Endothelial cell of umbilical vein (primary cell): ENCODE results near the gene AADACL4. TPM values are rescaled to one million over a fixed set of nuclear protein-coding genes. Genes with fewer than 3 reads are reported as not detected.

Experiments
- BruUV-seq: library from RNA; stranded (reverse); fragments of 400-500 nt; replicated peaks from 2 replicates; lab custom pipeline; 2021; lab: Mats Ljungman, UMichigan
- CTCF ChIA-PET: fragments of 300-600, 350-600 bp; sonication (Branson Sonifier 250); formaldehyde crosslinking; loops from one replicate; lab custom pipeline; 2021; ENCODE audit warnings: antibody characterized with exemption, inconsistent platforms; lab: Charles Lee
- POLR2A ChIA-PET: fragments of 300-600, 350-600 bp; sonication (Branson Sonifier 250); formaldehyde crosslinking; loops from one replicate; lab custom pipeline; 2021; ENCODE audit warnings: antibody characterized with exemption, inconsistent platforms; lab: Charles Lee
- DNase-seq: peaks from one replicate; pipeline ENCODE4 v3.0.0-alpha.2; 2011; ENCODE audit warnings: low read depth, low spot score
- FAIRE-seq: peaks from 2 replicates; lab custom pipeline; 2011; peaks lifted over from hg19 to GRCh38; lab: Jason Lieb, UNC
- H2AFZ ChIP-seq: 2 replicates; pipeline ENCODE4 v1.6.0; 2012; ENCODE audit warnings: low read depth, low read length, control low read depth, inconsistent platforms
- H3K27ac ChIP-seq: 2 replicates; pipeline ENCODE4 v1.5.1; 2011; ENCODE audit warnings: low read depth, mild to moderate bottlenecking, control low read depth, low read length, moderate library complexity; ENCODE audit not compliant: insufficient read depth
- H3K27me3 ChIP-seq, 2 experiments: 2 replicates each; pipeline versions ENCODE4 v1.6.0 to v1.6.1; 2011; ENCODE audit warnings: low read length in 2 of 2, mixed read lengths in 1 of 2; ENCODE audit not compliant: control insufficient read depth in 2 of 2, insufficient read depth in 2 of 2
- H3K36me3 ChIP-seq, 2 experiments: 2 replicates in 1 of 2; 3 replicates in 1 of 2; pipeline ENCODE4 v1.5.1; 2011; ENCODE audit warnings: low read length in 2 of 2, mild to moderate bottlenecking in 1 of 2, moderate library complexity in 1 of 2; ENCODE audit not compliant: control insufficient read depth in 2 of 2, insufficient read depth in 2 of 2; ENCODE audit errors: extremely low read depth in 1 of 2
- H3K4me1 ChIP-seq: 3 replicates; pipeline ENCODE4 v1.5.1; 2011; ENCODE audit warnings: mild to moderate bottlenecking, low read length; ENCODE audit not compliant: control insufficient read depth, insufficient read depth; ENCODE audit errors: extremely low read depth
- H3K4me2 ChIP-seq: 2 replicates; pipeline ENCODE4 v1.6.1; 2011; ENCODE audit warnings: low read length, control low read depth, mixed read lengths; ENCODE audit not compliant: insufficient read depth
- H3K4me3 ChIP-seq, 3 experiments: fragments of 200-600 bp in 1 of 3; sonication (generic), shearing (Covaris generic) in 1 of 3; replicated peaks in 1 of 3; 2 replicates each; pipeline ENCODE4 v1.5.1; 2011 to 2016; ENCODE audit warnings: control low read depth in 3 of 3, low read length in 3 of 3, mild to moderate bottlenecking in 2 of 3, inconsistent platforms in 1 of 3, low read depth in 1 of 3, moderate library complexity in 1 of 3; ENCODE audit not compliant: insufficient read depth in 1 of 3
- H3K79me2 ChIP-seq: 2 replicates; pipeline ENCODE4 v1.6.0; 2012; ENCODE audit warnings: low read length, inconsistent platforms; ENCODE audit not compliant: control insufficient read depth, insufficient read depth
- H3K9ac ChIP-seq: replicated peaks from 2 replicates; pipeline ENCODE3; 2011; ENCODE audit warnings: low read length, control low read depth; ENCODE audit not compliant: insufficient read depth; ENCODE audit errors: extremely low read depth
- H3K9me1 ChIP-seq: replicated peaks from 3 replicates; pipeline ENCODE4 v1.6.0; 2011; ENCODE audit warnings: mild to moderate bottlenecking, low read length; ENCODE audit not compliant: control insufficient read depth, insufficient read depth; ENCODE audit errors: extremely low read depth
- H3K9me3 ChIP-seq: replicated peaks from 2 replicates; pipeline ENCODE4 v1.5.1; 2012; ENCODE audit warnings: low read length, inconsistent platforms; ENCODE audit not compliant: control insufficient read depth, insufficient read depth
- H4K20me1 ChIP-seq: replicated peaks from 2 replicates; pipeline ENCODE3; 2011; ENCODE audit warnings: mild to moderate bottlenecking, low read length; ENCODE audit not compliant: control insufficient read depth, insufficient read depth; ENCODE audit errors: extremely low read depth
- EZH2 ChIP-seq: IDR thresholded peaks from 2 replicates; pipeline ENCODE4 v1.6.1; 2012; ENCODE audit warnings: borderline replicate concordance, low read depth, mild to moderate bottlenecking, moderate library complexity, low read length, inconsistent platforms; ENCODE audit not compliant: severe bottlenecking
- FOS ChIP-seq: IDR thresholded peaks from 2 replicates; pipeline ENCODE4 v1.6.1; 2011; ENCODE audit warnings: mild to moderate bottlenecking, low read length, moderate library complexity, borderline replicate concordance; ENCODE audit not compliant: insufficient read depth
- GATA2 ChIP-seq: IDR thresholded peaks from 2 replicates; pipeline ENCODE4 v1.7.0; 2011; ENCODE audit warnings: low read depth, mild to moderate bottlenecking, moderate library complexity, mixed read lengths, low read length; ENCODE audit not compliant: insufficient read length, insufficient read depth
- JUN ChIP-seq: IDR thresholded peaks from 2 replicates; pipeline ENCODE4 v1.6.1; 2011; ENCODE audit warnings: borderline replicate concordance, low read depth; ENCODE audit not compliant: insufficient read length, insufficient read depth
- MYC ChIP-seq: IDR thresholded peaks from one replicate; pipeline ENCODE4 v1.6.1; 2011; ENCODE audit warnings: mild to moderate bottlenecking, low read depth, low read length
- POLR2A ChIP-seq: IDR thresholded peaks from 2 replicates; pipeline ENCODE4 v1.6.1; 2012; ENCODE audit warnings: low read depth, mild to moderate bottlenecking, control low read depth, low read length
- POLR2AphosphoS5 ChIP-seq: IDR thresholded peaks from 2 replicates; pipeline ENCODE4 v1.6.1; 2012; ENCODE audit warnings: low read depth, mild to moderate bottlenecking, control low read depth, low read length, moderate library complexity; ENCODE audit not compliant: insufficient read depth
- dilution Hi-C: fragments of 300-500 bp; cut with MboI; formaldehyde crosslinking; loops from one replicate; pipeline ENCODE4 v1.15.0; 2019; ENCODE audit warnings: low sequenced_read_pairs; ENCODE audit not compliant: extremely low pct_ligation_motif_present
- intact Hi-C: fragments of 100-400 bp; cut with micrococcal nuclease; formaldehyde crosslinking; loops from one replicate; pipeline ENCODE4 v1.10.0; 2022
- polyA plus RNA-seq, 4 experiments: library from polyadenylated mRNA; depleted of rRNA in 3 of 4; stranded (reverse) in 3 of 4; unstranded in 1 of 4; fragments of >200 nt; gene quantifications; 2 replicates each; pipeline versions ENCODE4 v1.2.1 to v1.2.3, GENCODE V29; 2011 to 2012; ENCODE audit warnings: missing spikeins in 1 of 4
- total RNA-seq: library from RNA; stranded (reverse); gene quantifications from 2 replicates; pipeline ENCODE4 v1.2.3, GENCODE V29; 2021
- TF ChIP-seq, protein P1 (sequence below): IDR thresholded peaks from 2 replicates; pipeline ENCODE4 v1.6.1; 2011; ENCODE audit not compliant: insufficient read depth, insufficient read length
- TF ChIP-seq, protein P2 (sequence below), 2 donors: IDR thresholded peaks; 1 replicate in 1 of 2; 2 replicates in 1 of 2; pipeline ENCODE4 v1.5.1; 2011; ENCODE audit warnings: low read length in 2 of 2, mild to moderate bottlenecking in 2 of 2, moderate library complexity in 2 of 2, control low read depth in 1 of 2, inconsistent platforms in 1 of 2, low read depth in 1 of 2; ENCODE audit not compliant: insufficient read depth in 1 of 2; ENCODE audit errors: extremely low read depth in 1 of 2

AADACL4 gene
- total and polyA plus RNA-seq, 2 donors (not counting 3 experiments of a cell fraction or from before 2014, with no cell fraction given): not detected

DNA sequence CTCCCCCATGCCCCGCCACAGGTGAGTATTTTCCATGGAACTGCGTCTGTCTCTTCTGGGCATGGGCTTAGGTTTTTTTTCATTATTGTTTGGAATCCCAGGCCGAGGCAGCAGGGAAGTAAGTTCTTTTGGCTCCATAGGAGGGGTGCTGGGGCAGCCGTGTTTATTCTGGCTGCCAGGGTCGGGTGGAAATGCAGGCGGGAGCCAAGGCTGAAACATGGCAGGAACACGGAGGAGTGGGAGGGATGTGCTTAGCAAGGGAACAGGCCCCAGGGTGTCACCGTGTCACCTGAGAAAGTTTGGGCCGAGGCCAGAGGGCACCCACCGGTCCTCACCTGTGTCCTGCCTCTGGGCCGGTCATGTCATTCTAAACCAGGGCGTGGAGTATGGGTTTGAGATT lies 21.4 kb upstream of the AADACL4 start:
- DNase-seq (peak; percentile 36), FAIRE-seq (no peak)
- Histone ChIP-seq H3K4me3 (no peak overlapping the region), H3K9ac (no peak overlapping the region), H3K27ac (no peak overlapping the region), H2AFZ (no peak overlapping the region), H4K20me1 (no peaks in the 10 kb centered on the region), H3K79me2 (no peaks in the 10 kb centered on the region), H3K9me1 (no peaks in the 10 kb centered on the region), H3K4me1 (peaks cover 14% of the 10 kb centered on the region), H3K9me3 (no peaks in the 10 kb centered on the region), H3K27me3 (no peaks in the 10 kb centered on the region), H3K36me3 (no peaks in the 10 kb centered on the region), H3K4me2 (no peak overlapping the region)
- ChIA-PET POLR2A (no interaction called here), CTCF (interaction anchor here (0.9 to 9.2 kb wide), 6 partner anchors 20 to 350 kb away, joined by 3 to 131 read pairs (median 44); no protein-coding TSS in a partner anchor)
- dilution Hi-C loops (no loop called here), intact Hi-C loops (no loop called here)
- TF ChIP-seq POLR2A (no peak), FOS (no peak), POLR2AphosphoS5 (no peak), JUN (no peak), MYC (no peak), EZH2 (no peak), GATA2 (no peak)
- TF ChIP-seq, protein P1, sequence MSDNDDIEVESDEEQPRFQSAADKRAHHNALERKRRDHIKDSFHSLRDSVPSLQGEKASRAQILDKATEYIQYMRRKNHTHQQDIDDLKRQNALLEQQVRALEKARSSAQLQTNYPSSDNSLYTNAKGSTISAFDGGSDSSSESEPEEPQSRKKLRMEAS: no peak
- TF ChIP-seq, protein P2, sequence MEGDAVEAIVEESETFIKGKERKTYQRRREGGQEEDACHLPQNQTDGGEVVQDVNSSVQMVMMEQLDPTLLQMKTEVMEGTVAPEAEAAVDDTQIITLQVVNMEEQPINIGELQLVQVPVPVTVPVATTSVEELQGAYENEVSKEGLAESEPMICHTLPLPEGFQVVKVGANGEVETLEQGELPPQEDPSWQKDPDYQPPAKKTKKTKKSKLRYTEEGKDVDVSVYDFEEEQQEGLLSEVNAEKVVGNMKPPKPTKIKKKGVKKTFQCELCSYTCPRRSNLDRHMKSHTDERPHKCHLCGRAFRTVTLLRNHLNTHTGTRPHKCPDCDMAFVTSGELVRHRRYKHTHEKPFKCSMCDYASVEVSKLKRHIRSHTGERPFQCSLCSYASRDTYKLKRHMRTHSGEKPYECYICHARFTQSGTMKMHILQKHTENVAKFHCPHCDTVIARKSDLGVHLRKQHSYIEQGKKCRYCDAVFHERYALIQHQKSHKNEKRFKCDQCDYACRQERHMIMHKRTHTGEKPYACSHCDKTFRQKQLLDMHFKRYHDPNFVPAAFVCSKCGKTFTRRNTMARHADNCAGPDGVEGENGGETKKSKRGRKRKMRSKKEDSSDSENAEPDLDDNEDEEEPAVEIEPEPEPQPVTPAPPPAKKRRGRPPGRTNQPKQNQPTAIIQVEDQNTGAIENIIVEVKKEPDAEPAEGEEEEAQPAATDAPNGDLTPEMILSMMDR (IDR thresholded peaks at IDR 0.05; ENCODE audit: extremely low read depth in 1 of 2, insufficient read depth in 1 of 2, low read depth in 1 of 2, low read length in 2 of 2): no peak
- BruUV-seq: no TSS peak
